OCI-LY1 (cell line): ENCODE data around the gene SRSF5.
"Not testable (repeated sequence)": the region's sequence is repeated elsewhere in the genome, so short reads cannot be mapped to it uniquely, and the experiment has no call there.

Source experiments
- H2AFZ ChIP-seq: fragments of 200-600 bp; sonication (generic), shearing (Covaris generic); 2 replicates; pipeline ENCODE4 v1.6.0; 2014; ENCODE audit warnings: antibody characterized with exemption, mild to moderate bottlenecking, low read length
- H3F3A ChIP-seq: fragments of 200-600 bp; sonication (generic), shearing (Covaris generic); 2 replicates; pipeline ENCODE4 v1.6.0; 2014; ENCODE audit warnings: mild to moderate bottlenecking, antibody characterized with exemption, low read length, moderate library complexity; ENCODE audit not compliant: insufficient read depth
- H3K27ac ChIP-seq: fragments of 200-600 bp; sonication (generic); 2 replicates; pipeline ENCODE4 v1.5.1; 2014; ENCODE audit warnings: low read length, mixed run types, mild to moderate bottlenecking, low read depth; ENCODE audit not compliant: poor library complexity, severe bottlenecking
- H3K27me3 ChIP-seq: fragments of 200-600 bp; sonication (generic); 2 replicates; pipeline ENCODE4 v1.6.0; 2014; ENCODE audit warnings: antibody characterized with exemption, mild to moderate bottlenecking, low read length, moderate library complexity; ENCODE audit not compliant: insufficient read depth
- H3K36me3 ChIP-seq: fragments of 200-600 bp; sonication (generic); 2 replicates; pipeline ENCODE4 v1.6.1; 2014; ENCODE audit warnings: mild to moderate bottlenecking, antibody characterized with exemption, low read length, moderate library complexity, mixed read lengths; ENCODE audit not compliant: insufficient read depth
- H3K4me1 ChIP-seq: fragments of 200-600 bp; sonication (generic); 2 replicates; pipeline ENCODE4 v1.5.1; 2014; ENCODE audit warnings: mild to moderate bottlenecking, low read length, moderate library complexity; ENCODE audit not compliant: insufficient read depth, severe bottlenecking
- H3K4me2 ChIP-seq: fragments of 200-600 bp; sonication (generic), shearing (Covaris generic); 2 replicates; pipeline ENCODE4 v1.6.1; 2014; ENCODE audit warnings: low read length
- H3K4me3 ChIP-seq: fragments of 200-600 bp; sonication (generic); 2 replicates; pipeline ENCODE4 v1.5.1; 2014; ENCODE audit warnings: low read length, low read depth, mild to moderate bottlenecking, mixed read lengths; ENCODE audit not compliant: poor library complexity, severe bottlenecking
- H3K79me2 ChIP-seq: fragments of 200-600 bp; shearing (Covaris generic); 2 replicates; pipeline ENCODE4 v1.6.1; 2016; ENCODE audit warnings: mixed run types, low read length, mixed read lengths; ENCODE audit not compliant: insufficient read depth
- H3K9ac ChIP-seq: fragments of 200-600 bp; sonication (generic), shearing (Covaris generic); 2 replicates; pipeline ENCODE4 v1.6.1; 2014; ENCODE audit warnings: mild to moderate bottlenecking, low read length, mixed read lengths
- H3K9me2 ChIP-seq: fragments of 200-600 bp; sonication (generic), shearing (Covaris generic); 2 replicates; pipeline ENCODE4 v1.6.1; 2014; ENCODE audit warnings: low read depth, mild to moderate bottlenecking, low read length, mixed read lengths
- H3K9me3 ChIP-seq: fragments of 200-600 bp; shearing (Covaris generic); 2 replicates; pipeline ENCODE4 v1.6.1; 2014; ENCODE audit warnings: low read length, mixed read lengths
- H4K20me1 ChIP-seq: fragments of 200-600 bp; sonication (generic), shearing (Covaris generic); 2 replicates; pipeline ENCODE4 v1.6.0; 2016; ENCODE audit warnings: mild to moderate bottlenecking, low read length; ENCODE audit not compliant: insufficient read depth
- EZH2 ChIP-seq: fragments of 200-600 bp; sonication (generic), shearing (Covaris generic); IDR thresholded peaks from 2 replicates; pipeline ENCODE4 v1.8.0; 2017; ENCODE audit warnings: borderline replicate concordance, mixed run types, mild to moderate bottlenecking, antibody characterized with exemption, low read length, moderate library complexity, mixed read lengths
- TF ChIP-seq, protein P1 (sequence below): fragments of 200-600 bp; sonication (generic), shearing (Covaris generic); IDR thresholded peaks from 2 replicates; pipeline ENCODE4 v1.5.1; 2017; ENCODE audit warnings: mild to moderate bottlenecking, antibody characterized with exemption, low read length, moderate library complexity, mixed read lengths

Gene SRSF5

DNA sequence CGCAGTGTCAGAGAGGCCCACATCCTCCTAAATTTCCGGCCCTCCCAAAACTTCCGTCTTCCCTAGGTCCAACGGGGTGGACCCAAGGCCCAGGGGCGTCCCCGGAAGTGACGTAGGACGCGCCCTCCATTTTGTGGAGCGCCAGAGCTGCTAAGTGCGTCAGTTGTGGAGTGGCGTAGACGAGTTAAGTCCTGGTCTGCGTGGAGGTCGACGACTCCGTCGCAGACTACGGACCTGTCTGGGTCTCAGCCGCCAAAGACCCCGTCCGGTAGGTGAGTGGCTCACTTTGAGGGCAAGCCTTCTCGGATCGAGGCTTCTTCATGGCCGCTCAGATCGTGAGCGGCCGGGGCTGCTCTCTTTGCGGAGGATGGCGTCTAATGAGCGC, at the start of gene SRSF5:
TSS of gene SRSF5 (plus strand) at position 159 of the 385 bp plus-strand sequence. CDS start 1,015 bp downstream, outside the sequence.
- Histone ChIP-seq H3K27ac (peak within 1 kb of the TSS; percentile 93), H3K4me2 (peak within 1 kb of the TSS; percentile 77), H3K4me3 (peak within 1 kb of the TSS; percentile 94), H3K36me3 (peaks cover 48% of the 10 kb centered on the region), H3K9me3 (no peaks in the 10 kb centered on the region), H2AFZ (peak within 1 kb of the TSS; percentile 65; the same call in 1 of the 2 replicates), H3K27me3 (no peaks in the 10 kb centered on the region), H3F3A (no peaks in the 10 kb centered on the region), H4K20me1 (peaks cover 5% of the 10 kb centered on the region; the same call in 1 of the 2 replicates), H3K9ac (peak within 1 kb of the TSS; percentile 98), H3K9me2 (no peaks in the 10 kb centered on the region), H3K4me1 (peaks cover 25% of the 10 kb centered on the region), H3K79me2 (peaks cover 26% of the 10 kb centered on the region)
- TF ChIP-seq, protein P1, sequence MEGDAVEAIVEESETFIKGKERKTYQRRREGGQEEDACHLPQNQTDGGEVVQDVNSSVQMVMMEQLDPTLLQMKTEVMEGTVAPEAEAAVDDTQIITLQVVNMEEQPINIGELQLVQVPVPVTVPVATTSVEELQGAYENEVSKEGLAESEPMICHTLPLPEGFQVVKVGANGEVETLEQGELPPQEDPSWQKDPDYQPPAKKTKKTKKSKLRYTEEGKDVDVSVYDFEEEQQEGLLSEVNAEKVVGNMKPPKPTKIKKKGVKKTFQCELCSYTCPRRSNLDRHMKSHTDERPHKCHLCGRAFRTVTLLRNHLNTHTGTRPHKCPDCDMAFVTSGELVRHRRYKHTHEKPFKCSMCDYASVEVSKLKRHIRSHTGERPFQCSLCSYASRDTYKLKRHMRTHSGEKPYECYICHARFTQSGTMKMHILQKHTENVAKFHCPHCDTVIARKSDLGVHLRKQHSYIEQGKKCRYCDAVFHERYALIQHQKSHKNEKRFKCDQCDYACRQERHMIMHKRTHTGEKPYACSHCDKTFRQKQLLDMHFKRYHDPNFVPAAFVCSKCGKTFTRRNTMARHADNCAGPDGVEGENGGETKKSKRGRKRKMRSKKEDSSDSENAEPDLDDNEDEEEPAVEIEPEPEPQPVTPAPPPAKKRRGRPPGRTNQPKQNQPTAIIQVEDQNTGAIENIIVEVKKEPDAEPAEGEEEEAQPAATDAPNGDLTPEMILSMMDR: no peak
- TF ChIP-seq EZH2: no peak

DNA sequence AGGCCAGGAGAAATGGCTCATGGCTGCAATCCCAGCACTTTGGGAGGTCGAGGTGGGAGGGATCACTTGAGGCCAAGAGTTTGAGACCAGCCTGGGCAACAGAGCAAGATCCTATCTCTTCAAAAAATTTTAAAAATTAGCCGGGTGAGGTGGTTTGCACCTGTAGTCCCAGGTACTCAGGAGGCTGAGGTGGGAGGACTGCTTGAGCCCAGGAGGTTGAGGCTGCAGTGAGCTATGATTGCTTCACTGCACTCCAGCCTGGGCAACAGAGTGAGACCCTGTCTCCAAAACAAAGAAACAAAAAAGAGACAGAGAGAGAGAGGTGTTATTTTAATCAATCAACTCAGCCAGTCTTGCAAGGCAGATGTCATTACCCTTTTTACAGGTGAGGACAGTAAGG, 48.3 kb upstream of the SRSF5 start:
- H4K20me1 ChIP-seq, H3K9me2 ChIP-seq, H3K27me3 ChIP-seq, H2AFZ ChIP-seq, H3K9ac ChIP-seq, H3F3A ChIP-seq, H3K27ac ChIP-seq, H3K79me2 ChIP-seq, H3K4me1 ChIP-seq, H3K4me3 ChIP-seq, H3K4me2 ChIP-seq, H3K9me3 ChIP-seq: not testable (repeated sequence)
- peaks cover 11% of the 10 kb centered on the region for H3K36me3 ChIP-seq

DNA sequence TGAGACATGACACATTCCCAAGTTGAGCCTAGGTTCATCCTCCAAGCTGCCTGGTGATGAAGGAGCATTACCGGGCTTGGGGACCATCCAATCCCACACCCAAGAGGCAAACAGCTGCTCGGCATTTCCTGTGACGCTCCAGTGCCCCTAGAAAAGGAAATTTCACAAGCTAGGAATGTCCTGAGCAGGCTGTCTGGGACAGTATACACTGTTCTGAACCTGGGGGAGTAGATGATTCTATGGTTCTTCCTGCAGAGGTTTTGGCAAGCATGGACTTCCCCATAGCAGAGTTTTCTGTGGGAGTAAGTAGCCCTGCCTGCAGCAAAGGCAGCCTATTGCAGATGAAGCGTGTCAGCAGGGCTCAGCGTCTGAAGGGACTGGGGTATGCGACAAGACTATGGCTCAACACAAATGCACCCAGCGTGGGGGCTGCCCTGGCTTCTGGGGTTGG, 47.4 kb upstream of the SRSF5 start:
- H3K9me2 ChIP-seq: no peaks in the 10 kb centered on the region
- H4K20me1 ChIP-seq: no peaks in the 10 kb centered on the region
- H3K4me2 ChIP-seq: no peak overlapping the region
- no peak overlapping the region for H2AFZ ChIP-seq
- H3K27ac ChIP-seq: no peak overlapping the region
- TF ChIP-seq EZH2: no peak
- TF ChIP-seq, protein P1: no peak
- H3K27me3 ChIP-seq: no peaks in the 10 kb centered on the region
- no peaks in the 10 kb centered on the region for H3K4me1 ChIP-seq
- H3K4me3 ChIP-seq: no peak overlapping the region
- H3K9me3 ChIP-seq: no peaks in the 10 kb centered on the region
- no peaks in the 10 kb centered on the region for H3K79me2 ChIP-seq
- no peaks in the 10 kb centered on the region for H3F3A ChIP-seq
- peaks cover 2% of the 10 kb centered on the region for H3K36me3 ChIP-seq
- H3K9ac ChIP-seq: no peak overlapping the region

DNA sequence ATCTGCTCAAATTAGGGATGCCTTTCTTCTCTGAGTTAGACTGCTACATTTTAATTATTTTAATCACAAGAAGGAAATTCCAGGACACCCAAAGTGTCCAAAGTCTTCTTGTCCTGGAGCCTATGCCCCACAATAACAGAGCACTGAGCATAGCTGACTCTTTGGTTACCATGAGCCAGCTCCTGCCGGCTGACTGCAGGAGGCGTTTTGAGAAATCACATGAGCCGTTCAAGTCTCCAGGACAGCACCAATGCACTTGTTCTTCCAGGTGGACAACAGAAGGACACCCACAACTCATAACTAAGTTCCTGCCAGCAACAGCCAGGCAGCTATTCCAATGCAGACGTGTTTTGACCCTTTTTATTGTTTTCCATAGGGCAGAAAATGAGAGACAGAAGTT, 46.0 kb upstream of the SRSF5 start:
- Histone ChIP-seq H3K79me2 (no peaks in the 10 kb centered on the region), H3K4me3 (no peak overlapping the region), H2AFZ (no peak overlapping the region), H3K9me3 (no peaks in the 10 kb centered on the region), H3F3A (no peaks in the 10 kb centered on the region), H3K27me3 (no peaks in the 10 kb centered on the region), H3K4me1 (no peaks in the 10 kb centered on the region), H3K9me2 (no peaks in the 10 kb centered on the region), H3K9ac (no peak overlapping the region), H4K20me1 (no peaks in the 10 kb centered on the region), H3K4me2 (no peak overlapping the region), H3K27ac (no peak overlapping the region), H3K36me3 (no peaks in the 10 kb centered on the region)
- no peak for TF ChIP-seq EZH2
- TF ChIP-seq, protein P1: no peak
